GM18505 (cell line): ENCODE data around the gene VPS25.
"Not testable (repeated sequence)": the region's sequence is repeated elsewhere in the genome, so short reads cannot be mapped to it uniquely, and the experiment has no call there.

Experiments
- ATAC-seq: cut with Tn5 transposase; IDR thresholded peaks from one replicate; pipeline ENCODE4 v1.9.1; 2021; ENCODE audit not compliant: unreplicated experiment
- POLR2A ChIP-seq: IDR thresholded peaks from 4 replicates; pipeline ENCODE4 v1.6.1; 2011; ENCODE audit warnings: borderline replicate concordance; ENCODE audit not compliant: insufficient read depth, insufficient read length; ENCODE audit errors: extremely low read depth

VPS25 gene

GRCh38 chr17:42751628-42752027, 21.6 kb upstream of the VPS25 start:
- no peak for ATAC-seq
- no peak for TF ChIP-seq POLR2A

DNA sequence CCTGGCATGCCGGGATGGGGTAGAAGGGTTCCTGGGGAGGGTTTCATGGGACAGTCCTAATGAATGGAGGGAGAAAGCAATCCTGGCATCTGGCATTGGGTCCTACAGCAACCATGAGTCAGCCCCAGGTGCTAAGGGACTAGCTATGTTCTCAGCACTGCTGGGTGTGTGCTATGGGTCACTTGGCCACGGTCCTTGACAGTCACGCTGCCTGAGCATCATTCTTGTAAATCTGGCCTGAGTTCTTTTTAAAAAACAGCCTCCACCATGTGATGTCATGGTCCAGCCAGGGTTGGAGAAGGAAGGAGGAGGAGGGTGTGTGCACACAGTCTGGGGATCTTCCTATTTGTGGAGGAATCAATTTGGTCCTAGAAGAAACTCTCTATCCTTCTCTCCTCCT, 18.5 kb upstream of the VPS25 start:
- ATAC-seq, result no peak
- TF ChIP-seq POLR2A, result no peak

GRCh38 chr17:42759982-42760651, 13.1 kb upstream of the VPS25 start:
- no peak for ATAC-seq
- TF ChIP-seq POLR2A, result no peak

DNA sequence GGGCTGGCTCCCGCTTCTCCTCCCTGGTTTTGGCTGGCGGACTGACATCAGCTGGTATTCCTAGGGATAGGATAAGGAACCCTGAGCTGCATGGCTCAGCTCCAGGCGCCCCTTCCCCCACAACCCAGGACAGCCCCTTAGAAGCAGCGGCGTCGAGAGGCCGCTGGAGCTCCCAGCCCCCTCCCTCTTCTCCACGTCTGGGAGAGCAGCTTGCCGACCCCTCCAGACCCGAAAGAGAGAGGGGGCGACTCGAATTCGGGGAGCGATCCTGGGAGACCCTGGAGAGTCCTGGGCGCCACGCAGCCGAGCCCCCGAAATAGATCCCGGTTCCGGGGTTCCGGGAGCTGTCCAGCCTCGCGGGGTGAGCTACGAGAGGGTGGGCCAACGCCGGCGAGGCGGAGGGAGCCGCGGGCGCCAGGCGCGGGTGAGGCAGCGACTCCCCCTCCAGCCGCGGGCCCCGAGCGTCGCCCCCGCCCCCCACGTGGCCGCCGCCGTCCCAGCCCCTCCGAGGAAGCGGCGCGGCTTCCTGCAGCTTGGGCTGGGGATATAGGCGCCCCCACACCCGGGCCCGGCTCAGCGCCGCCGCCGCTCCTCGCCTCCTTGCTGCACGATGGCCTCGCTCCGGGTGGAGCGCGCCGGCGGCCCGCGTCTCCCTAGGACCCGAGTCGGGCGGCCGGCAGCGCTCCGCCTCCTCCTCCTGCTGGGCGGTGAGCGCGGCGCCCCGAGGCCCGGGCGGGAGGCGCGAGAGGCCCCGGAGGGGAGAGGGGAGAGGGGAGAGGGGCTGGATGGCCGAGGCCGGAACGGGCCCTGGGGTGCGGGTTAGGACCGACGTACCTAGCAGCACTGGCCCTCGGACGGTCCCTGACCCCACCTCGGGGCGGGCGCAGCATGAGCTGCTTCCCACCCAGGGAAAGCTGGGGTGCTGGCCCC, 12.3 kb upstream of the VPS25 start, which contains the start of gene RAMP2:
Gene RAMP2, plus strand, starts transcription at position 576 of the 930 bp plus-strand sequence. Its CDS starts 35 bp downstream, at position 611.
- no peak for ATAC-seq
- no peak for TF ChIP-seq POLR2A

GRCh38 chr17:42761638-42762037, 11.6 kb upstream of the VPS25 start:
- no peak for TF ChIP-seq POLR2A
- ATAC-seq, result no peak

- no peak for TF ChIP-seq POLR2A
- no peak for ATAC-seq
Observed at GRCh38 chr17:42766124-42766523, 7.1 kb upstream of the VPS25 start.

GRCh38 chr17:42767512-42767911, 5.7 kb upstream of the VPS25 start:
- no peak for ATAC-seq
- no peak for TF ChIP-seq POLR2A

GRCh38 chr17:42768006-42768405, 5.2 kb upstream of the VPS25 start:
- not testable (repeated sequence) for ATAC-seq

- ATAC-seq, result not testable (repeated sequence)
Observed at GRCh38 chr17:42769964-42770363, 3.3 kb upstream of the VPS25 start.

- no peak for ATAC-seq
- no peak for TF ChIP-seq POLR2A
Observed at GRCh38 chr17:42772945-42773289, 332 bp upstream of the VPS25 start.

DNA sequence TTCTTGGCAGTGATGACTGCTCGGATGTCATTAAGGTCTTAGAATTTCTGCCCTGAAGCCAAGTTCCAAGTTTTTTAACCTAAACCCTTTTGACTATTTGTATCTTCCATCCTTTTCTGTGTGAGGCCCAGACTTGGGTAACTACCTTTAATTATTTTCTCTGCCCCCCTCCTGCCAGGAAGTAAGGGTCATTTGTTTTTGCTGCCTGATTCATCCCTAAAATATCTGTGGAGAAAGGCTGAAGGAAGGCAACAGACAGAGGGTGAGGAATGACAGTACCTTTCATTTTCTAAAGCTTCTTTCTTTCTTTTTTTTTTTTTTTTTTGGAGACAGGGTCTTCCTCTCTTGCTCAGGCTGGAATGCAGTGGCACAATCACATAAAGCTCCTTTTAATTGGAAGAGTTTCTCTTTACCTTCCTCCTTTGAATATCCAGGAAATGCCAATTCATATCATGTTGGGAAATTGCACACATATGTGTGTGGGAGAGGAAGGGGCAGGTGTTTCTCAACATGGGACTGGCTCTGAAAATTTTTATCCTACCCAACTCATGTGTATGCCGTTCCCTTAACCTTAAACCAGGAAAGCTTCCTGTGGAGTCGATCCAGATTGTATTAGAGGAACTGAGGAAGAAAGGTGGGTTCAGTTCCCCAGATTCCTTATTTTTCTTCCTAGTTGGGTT, 957 bp downstream of the VPS25 start:
- no peak for ATAC-seq
- TF ChIP-seq POLR2A, result no peak

GRCh38 chr17:42775534-42776098, 2.4 kb downstream of the VPS25 start:
- ATAC-seq, result no peak

GRCh38 chr17:42778570-42778969, 5.3 kb downstream of the VPS25 start:
- TF ChIP-seq POLR2A, result no peak
- ATAC-seq, result no peak

More at GRCh38 chr17:42775534-42776098, 2.4 kb downstream of the VPS25 start:
- no peak for TF ChIP-seq POLR2A
